HG03342 (cell line): ENCODE measurements around the gene ALPK3.

Experiments used
- ATAC-seq: cut with Tn5 transposase; IDR thresholded peaks from one replicate; pipeline ENCODE4 v1.9.1; 2021; ENCODE audit warnings: mild to moderate bottlenecking, moderate library complexity; ENCODE audit not compliant: unreplicated experiment

Gene ALPK3

GRCh38 chr15:84913360-84913723 lies 96.2 kb downstream of the ALPK3 start:
- ATAC-seq = no peak

GRCh38 chr15:84914351-84914750 lies 97.2 kb downstream of the ALPK3 start:
- no peak for ATAC-seq

- ATAC-seq = peak; percentile 98
Measured at GRCh38 chr15:84914909-84915605, 97.9 kb downstream of the ALPK3 start.

DNA sequence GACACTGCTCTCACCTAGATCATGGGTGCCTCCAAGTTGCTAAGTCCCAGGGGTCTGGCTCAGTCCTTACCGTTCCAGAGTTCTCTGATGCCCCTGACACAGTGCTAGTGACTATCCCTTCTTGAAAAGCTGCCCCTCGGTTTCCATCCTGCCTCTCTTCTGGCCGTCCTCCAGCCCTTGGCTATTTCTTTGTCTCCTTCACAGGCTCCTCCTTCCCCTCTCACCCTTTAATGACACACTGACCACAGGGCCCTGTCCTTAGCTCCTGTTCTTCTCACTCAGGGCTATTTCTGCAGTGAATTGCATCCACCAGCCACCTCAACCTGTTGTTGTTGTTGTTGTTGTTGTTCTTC lies 98.4 kb downstream of the ALPK3 start:
- ATAC-seq = no peak

DNA sequence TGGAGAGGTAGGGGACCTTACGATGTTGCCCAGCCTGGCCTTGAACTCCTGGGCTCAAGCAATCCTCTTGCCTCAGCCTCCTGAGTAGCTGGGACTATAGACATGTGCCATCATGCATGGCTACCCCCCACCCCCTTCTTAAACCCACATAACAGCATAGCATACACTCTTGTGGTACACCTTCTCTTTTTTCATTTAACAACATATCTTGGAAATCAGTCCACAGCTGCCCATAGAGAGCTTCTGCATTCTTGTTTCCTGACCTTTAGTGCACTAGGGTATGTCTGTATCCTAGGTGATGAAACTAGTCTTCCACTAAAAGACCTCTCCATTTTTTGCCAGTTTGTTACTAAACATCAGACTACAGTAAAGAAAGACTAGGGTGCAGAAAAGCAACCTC lies 100.3 kb downstream of the ALPK3 start:
- no peak for ATAC-seq

DNA sequence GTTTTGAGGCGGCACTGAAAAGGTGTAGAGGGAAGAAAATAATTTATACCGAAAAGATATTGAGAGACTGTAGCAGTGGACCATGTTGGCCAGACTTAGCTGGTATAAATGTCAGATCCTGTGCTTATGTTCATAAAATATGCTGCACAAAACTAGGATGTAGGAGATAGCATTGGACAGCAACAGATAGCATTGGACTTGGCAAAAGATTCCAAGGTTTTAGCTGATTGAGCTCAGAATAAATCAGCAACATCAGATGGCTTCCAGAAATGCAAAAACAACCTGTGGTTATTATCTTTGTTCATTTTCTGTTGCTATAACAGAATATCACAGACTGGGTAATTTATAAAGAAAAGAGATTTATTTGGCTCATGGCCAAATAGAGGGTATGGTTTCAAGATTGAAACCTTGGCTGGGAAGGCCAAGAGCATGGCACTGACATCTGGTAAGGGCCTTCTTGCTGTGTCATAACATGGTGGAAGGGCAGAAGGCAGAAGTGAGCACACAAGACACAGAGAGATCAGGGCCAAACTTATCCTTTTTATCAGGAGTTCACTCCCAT lies 102.0 kb downstream of the ALPK3 start:
- no peak for ATAC-seq

DNA sequence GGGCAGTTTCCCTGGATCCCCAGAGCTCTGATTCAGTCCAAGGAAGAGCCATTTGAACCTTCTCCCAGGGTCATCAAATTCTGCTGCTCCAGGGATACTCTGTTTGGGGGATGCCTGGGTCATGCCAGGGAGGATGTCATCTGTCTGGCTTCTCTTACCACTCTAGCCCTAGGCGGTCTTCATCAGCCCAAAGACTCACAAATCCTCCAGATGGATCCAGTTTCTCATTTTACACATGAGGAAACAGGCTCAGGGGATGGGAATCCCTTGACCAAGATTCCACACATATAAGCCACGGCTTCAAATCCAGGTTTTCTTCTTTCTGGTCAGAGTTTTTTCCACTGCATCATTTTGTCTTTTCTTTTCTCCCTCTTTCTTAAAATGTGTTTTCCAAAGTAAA lies 104.0 kb downstream of the ALPK3 start:
- ATAC-seq = no peak

DNA sequence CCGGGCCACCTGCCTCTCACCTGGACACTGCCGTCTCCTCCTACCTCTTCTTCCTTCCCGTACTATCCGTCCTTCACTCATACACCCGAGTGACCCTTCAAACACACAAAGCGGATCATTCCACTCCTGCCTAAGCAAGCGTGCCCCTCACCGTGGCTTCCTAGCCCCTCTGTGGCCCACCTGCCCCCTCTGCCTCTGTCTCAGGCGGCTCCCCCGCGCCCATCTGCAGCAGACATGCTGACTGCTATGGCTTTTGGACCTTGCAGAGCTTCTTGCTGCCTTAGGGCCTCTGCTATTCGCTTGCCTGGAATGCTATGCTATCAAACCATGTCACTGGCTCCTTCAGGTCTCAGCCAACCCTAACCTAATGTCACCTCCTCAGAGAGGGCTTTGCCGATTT lies 105.4 kb downstream of the ALPK3 start:
- no peak for ATAC-seq
